ENCODE measurements around the gene HS1BP3.

GRCh38 chr2:20696366-20696765 is 45.5 kb upstream of the HS1BP3 start:
- TF ChIP-seq TEAD2 (tag; IDR thresholded peaks at IDR 0.05) = no peak
- no peak for TF ChIP-seq MLX (CRISPR knock-in tag; conservative IDR thresholded peaks at IDR 0.05)
- TF ChIP-seq NCOA2 (IDR thresholded peaks at IDR 0.05; ENCODE audit: partially characterized antibody in 2 of 2) = no peak
- TF ChIP-seq ZNF695 (CRISPR knock-in tag; IDR thresholded peaks at IDR 0.05) = no peak
- TF ChIP-seq JUN (IDR thresholded peaks at IDR 0.05; ENCODE audit: borderline replicate concordance, low read depth, low read length) = no peak
- TF ChIP-seq JUN (CRISPR knock-in tag; IDR thresholded peaks at IDR 0.05; ENCODE audit: borderline replicate concordance) = no peak
- no peak for TF ChIP-seq STAT6 (CRISPR knock-in tag; IDR thresholded peaks at IDR 0.05)
- no peak for TF ChIP-seq ZNF282 (CRISPR knock-in tag; IDR thresholded peaks at IDR 0.05)
- TF ChIP-seq KAT2B (IDR thresholded peaks at IDR 0.05; ENCODE audit: low read depth, low read length) = no peak
- no peak for TF ChIP-seq KDM1A (IDR thresholded peaks at IDR 0.05)
- no peak for TF ChIP-seq ZZZ3 (IDR thresholded peaks at IDR 0.05)
- no peak for TF ChIP-seq POLR2A (conservative IDR thresholded peaks at IDR 0.05)
